K562 (cell line): ENCODE measurements around the gene NFATC2. TPM values are rescaled to one million over a fixed set of nuclear protein-coding genes. Genes with fewer than 3 reads are reported as not detected.

ENCODE experiments used
- ATAC-seq: fragments of 200-7000 bp; cut with Tn5 transposase; 3 replicates; pipeline ENCODE4 v1.9.1; 2020; ENCODE audit warnings: moderate library complexity
- BruUV-seq: library from RNA; stranded (reverse); fragments of 400-500 nt; replicated peaks from 2 replicates; lab custom pipeline; 2021; lab: Mats Ljungman, UMichigan
- CTCF ChIA-PET: fragments of 300-600 bp; formaldehyde crosslinking; extraction: SDS; loops from one replicate; lab custom pipeline; 2021; ENCODE audit warnings: low intra/inter-chr PET ratio; lab: Yijun Ruan, JAX
- POLR2A ChIA-PET: fragments of 300-600, 350-650 bp; sonication (Branson Sonifier 250); formaldehyde crosslinking; extraction: SDS; loops from one replicate; lab custom pipeline; 2021; ENCODE audit warnings: antibody characterized with exemption, inconsistent platforms; lab: Yijun Ruan, JAX
- DNase-seq, 4 experiments: peaks; one replicate each; pipeline versions ENCODE4 v3.0.0 to v3.0.0-alpha.2; 2011 to 2018; ENCODE audit warnings: low spot score in 3 of 4, mixed read lengths in 3 of 4; ENCODE audit errors: extremely low read depth in 1 of 4
- FAIRE-seq: peaks from 2 replicates; lab custom pipeline; 2011; peaks lifted over from hg19 to GRCh38; lab: Jason Lieb, UNC
- H2AFZ ChIP-seq: 2 replicates; pipeline ENCODE4 v1.6.0; 2011; ENCODE audit warnings: low read depth, low read length, control low read depth, inconsistent platforms
- H3K27ac ChIP-seq: fragments of 200-600 bp; 3 replicates; pipeline ENCODE4 v1.8.0; 2011; ENCODE audit warnings: low read depth, mild to moderate bottlenecking, control low read depth, inconsistent platforms, low read length, moderate library complexity, mixed read lengths; ENCODE audit errors: extremely low read depth
- H3K27me3 ChIP-seq, 2 experiments: fragments of 300-600 bp in 1 of 2; 2 replicates in 1 of 2; 3 replicates in 1 of 2; pipeline versions ENCODE4 v1.6.0 to v1.8.0; 2011; ENCODE audit warnings: inconsistent platforms in 2 of 2, low read length in 2 of 2, mild to moderate bottlenecking in 1 of 2, mixed read lengths in 1 of 2, moderate library complexity in 1 of 2; ENCODE audit not compliant: control insufficient read depth in 2 of 2, insufficient read depth in 2 of 2
- H3K36me3 ChIP-seq: fragments of 300-600 bp; 3 replicates; pipeline ENCODE4 v1.8.0; 2011; ENCODE audit warnings: mild to moderate bottlenecking, low read length, inconsistent platforms; ENCODE audit not compliant: control insufficient read depth, insufficient read depth
- H3K4me1 ChIP-seq, 2 experiments: fragments of 200-600 bp in 1 of 2; replicated peaks in 1 of 2; 2 replicates in 1 of 2; 3 replicates in 1 of 2; pipeline versions ENCODE4 v1.5.1 to v1.8.0; 2011; ENCODE audit warnings: inconsistent platforms in 2 of 2, low read length in 2 of 2, mild to moderate bottlenecking in 1 of 2, mixed read lengths in 1 of 2, moderate library complexity in 1 of 2; ENCODE audit not compliant: control insufficient read depth in 2 of 2, insufficient read depth in 2 of 2
- H3K4me2 ChIP-seq: 2 replicates; pipeline ENCODE4 v1.6.1; 2011; ENCODE audit warnings: low read length, control low read depth, inconsistent platforms, mixed read lengths; ENCODE audit not compliant: insufficient read depth
- H3K4me3 ChIP-seq: fragments of 200-600 bp; sonication (generic), shearing (Covaris generic); 2 replicates; pipeline ENCODE4 v1.5.1; 2016; ENCODE audit warnings: control low read depth, inconsistent platforms
- H3K79me2 ChIP-seq: fragments of 200-600 bp; 3 replicates; pipeline ENCODE4 v1.8.0; 2011; ENCODE audit warnings: low read length, inconsistent platforms; ENCODE audit not compliant: control insufficient read depth, insufficient read depth
- H3K9ac ChIP-seq, 2 experiments: 2 replicates each; pipeline versions ENCODE4 v1.6.0 to v1.6.1; 2011; ENCODE audit warnings: low read depth in 2 of 2, low read length in 2 of 2, control low read depth in 1 of 2, inconsistent platforms in 1 of 2, mild to moderate bottlenecking in 1 of 2, mixed read lengths in 1 of 2; ENCODE audit not compliant: insufficient read depth in 1 of 2
- H3K9me1 ChIP-seq: one replicate; pipeline ENCODE4 v1.6.0; 2011; ENCODE audit warnings: inconsistent platforms, mild to moderate bottlenecking, low read length, moderate library complexity; ENCODE audit not compliant: control insufficient read depth, insufficient read depth
- H3K9me3 ChIP-seq: replicated peaks from 2 replicates; pipeline ENCODE4 v1.5.1; 2011; ENCODE audit warnings: low read depth, low read length, inconsistent platforms; ENCODE audit not compliant: control insufficient read depth, insufficient read depth
- H4K20me1 ChIP-seq: replicated peaks from 2 replicates; pipeline ENCODE4 v1.6.1; 2011; ENCODE audit warnings: low read length, inconsistent platforms, mixed read lengths; ENCODE audit not compliant: control insufficient read depth, insufficient read depth
- BHLHE40 ChIP-seq: IDR thresholded peaks from 2 replicates; pipeline ENCODE4 v1.6.1; 2011; ENCODE audit warnings: low read length, improper control_type of control experiment
- CTBP1 ChIP-seq: fragments of 450-650 bp; IDR thresholded peaks from 2 replicates; pipeline ENCODE4 v1.6.1; 2016; ENCODE audit warnings: borderline replicate concordance
- GATA2 ChIP-seq: sonication (generic); formaldehyde crosslinking; IDR thresholded peaks from 2 replicates; pipeline ENCODE4 v1.4.0; 2020; ENCODE audit warnings: mild to moderate bottlenecking, missing genetic modification reagents
- KDM1A ChIP-seq, 2 experiments: fragments of 450-650 bp; IDR thresholded peaks; 2 replicates each; pipeline ENCODE4 v1.6.1; 2016; ENCODE audit warnings: mild to moderate bottlenecking in 2 of 2
- MAFK ChIP-seq: IDR thresholded peaks from 2 replicates; pipeline ENCODE4 v1.6.1; 2011; ENCODE audit warnings: low read length, improper control_type of control experiment
- NR2C2 ChIP-seq, 2 experiments: fragments of 200-800 bp in 1 of 2; sonication (Bioruptor generic) in 1 of 2; sonication (generic) in 1 of 2; formaldehyde crosslinking in 1 of 2; IDR thresholded peaks; 2 replicates each; pipeline versions ENCODE4 v1.6.1 to v1.8.0; 2016 to 2022; ENCODE audit warnings: mild to moderate bottlenecking in 1 of 2, missing compliant biosample characterization in 1 of 2, missing genetic modification characterization in 1 of 2, missing genetic modification reagents in 1 of 2
- RCOR1 ChIP-seq, 2 experiments: IDR thresholded peaks; 2 replicates each; pipeline ENCODE4 v1.6.1; 2012; ENCODE audit warnings: low read depth in 2 of 2, low read length in 2 of 2, borderline replicate concordance in 1 of 2, improper control_type of control experiment in 1 of 2
- ZEB2 ChIP-seq: fragments of 450-650 bp; IDR thresholded peaks from 2 replicates; pipeline ENCODE4 v1.6.1; 2016
- WGBS: fragments of 100-300 bp; shearing (Covaris generic); methylation state at CpG from one replicate; pipeline ENCODE4 v1.1.6; 2016; ENCODE audit warnings: low coverage, mixed read lengths; ENCODE audit not compliant: insufficient coverage; ENCODE audit errors: missing lambda C conversion rate; 5-methylcytosine and 5-hydroxymethylcytosine counted together
- in situ Hi-C: fragments of 300-500 bp; cut with MboI; formaldehyde crosslinking; loops from 4 replicates; pipeline ENCODE4 v1.15.0; 2018; ENCODE audit warnings: inconsistent platforms, mixed read lengths
- intact Hi-C: fragments of 100-400 bp; cut with micrococcal nuclease; formaldehyde crosslinking; loops from 2 replicates; pipeline ENCODE4 v1.14.2; 2022
- polyA plus RNA-seq, 8 experiments: library from polyadenylated mRNA; depleted of rRNA in 4 of 8; stranded (reverse) in 5 of 8; unstranded in 3 of 8; fragments of >200 nt; fragmentation: Nextera tagmentation in 2 of 8; fragmentation: Illumina TruSeq in 1 of 8; extraction: Ambion mirVana in 2 of 8; extraction: Trizol in 1 of 8; gene quantifications; 2 replicates each; pipeline versions ENCODE4 v1.2.1 to v1.2.3, GENCODE V29; 2011 to 2014; ENCODE audit warnings: inconsistent platforms in 1 of 8, missing spikeins in 1 of 8
- total RNA-seq, 7 experiments: library from RNA; depleted of rRNA in 6 of 7; stranded (reverse); fragments of >200 nt in 6 of 7; fragmentation: Illumina TruSeq in 2 of 7; extraction: Trizol in 2 of 7; gene quantifications; 2 replicates each; pipeline versions ENCODE4 v1.2.1 to v1.2.3, GENCODE V29; 2011 to 2021; ENCODE audit warnings: low replicate concordance in 1 of 7
- TF ChIP-seq, protein P1 (sequence below): fragments of 250-450 bp; sonication (Bioruptor Pico); IDR thresholded peaks from 2 replicates; pipeline ENCODE4 v1.4.0; 2020

The NFATC2 gene
- total and polyA plus RNA-seq, 9 of the 15 experiments (the other 6 are each of a cell fraction or from before 2014, with no cell fraction given) = 1.9 to 11.2 (median 3.0) TPM

DNA sequence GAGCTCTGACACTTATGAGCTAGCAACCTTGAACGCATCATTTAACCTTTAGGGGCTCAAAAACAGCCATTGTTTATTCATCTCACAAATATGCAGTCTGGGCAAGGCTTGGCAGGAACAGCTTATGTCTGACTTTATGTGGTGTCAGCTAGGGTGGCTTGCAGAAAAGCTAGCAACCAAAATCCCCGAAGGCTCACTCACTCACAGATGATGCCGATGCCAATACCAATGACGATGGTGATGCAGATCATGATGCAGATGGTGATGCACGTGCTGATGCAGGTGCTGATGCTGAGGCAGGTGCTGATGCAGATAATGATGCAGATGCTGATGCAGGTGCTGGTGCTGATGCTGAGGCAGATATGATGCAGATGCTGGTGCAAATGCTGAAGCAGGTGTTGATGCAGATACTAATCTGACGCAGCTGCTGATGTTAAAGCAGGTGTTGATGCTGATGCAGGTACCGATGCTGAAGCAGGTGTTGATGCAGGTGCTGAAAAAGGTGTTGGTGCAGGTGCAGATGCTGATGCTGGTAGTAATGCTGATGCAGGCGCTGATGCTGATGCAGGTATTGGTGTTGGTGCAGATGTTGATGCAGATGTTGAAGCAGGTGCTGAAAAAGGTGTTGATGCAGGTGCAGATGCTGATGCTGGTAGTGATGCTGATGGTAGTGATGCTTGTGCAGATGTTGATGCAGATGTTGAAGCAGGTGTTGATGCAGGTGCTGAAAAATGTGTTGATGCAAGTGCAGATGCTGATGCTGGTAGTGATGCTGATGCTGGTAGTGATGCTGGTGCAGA lies 195.6 kb downstream of the NFATC2 start:
- no TSS peak for BruUV-seq
- H2AFZ ChIP-seq = no peak overlapping the region
- no peaks in the 10 kb centered on the region for H3K9me1 ChIP-seq
- WGBS = 2% methylated on average over 8 of the region's 8 CpGs
- no peaks in the 10 kb centered on the region for H3K79me2 ChIP-seq
- H3K4me2 ChIP-seq = no peak overlapping the region
- FAIRE-seq (no peak), DNase-seq (no peak), ATAC-seq (no peak)
- ChIA-PET CTCF (no interaction called here), POLR2A (interaction anchor here (0.8 to 1.0 kb wide), 2 partner anchors 16 to 366 kb away, joined by 3 read pairs; no protein-coding TSS in a partner anchor)
- H4K20me1 ChIP-seq = no peaks in the 10 kb centered on the region
- in situ Hi-C loops (no loop called here), intact Hi-C loops (no loop called here)
- peaks cover 0 to 13% of the 10 kb centered on the region in 2 experiments; a peak in 3 of 5 replicates for H3K27me3 ChIP-seq
- H3K4me1 ChIP-seq = no peaks in the 10 kb centered on the region; a peak in 1 of 5 replicates
- no peaks in the 10 kb centered on the region for H3K36me3 ChIP-seq
- no peak overlapping the region for H3K4me3 ChIP-seq
- no peaks in the 10 kb centered on the region for H3K9me3 ChIP-seq
- no peak overlapping the region for H3K9ac ChIP-seq
- TF ChIP-seq MAFK (no peak), CTBP1 (peak; percentile 89; the same call in 1 of the 2 replicates), GATA2 (0 out of 2 replicates have a peak, but pooled peaks have one; percentile 47), NR2C2 (CRISPR knock-in tag; IDR thresholded peaks at IDR 0.05) (no peak), NR2C2 (tag; IDR thresholded peaks at IDR 0.05) (no peak), ZEB2 (0 out of 2 replicates have a peak, but pooled peaks have one; percentile 59), RCOR1 (IDR thresholded peaks at IDR 0.05; ENCODE audit: borderline replicate concordance in 1 of 2, low read depth in 2 of 2, low read length in 2 of 2) (peak in 1 of 2 experiments; percentile 33; a peak in 1 of 4 replicates), BHLHE40 (0 out of 2 replicates have a peak, but pooled peaks have one; percentile 17), KDM1A (IDR thresholded peaks at IDR 0.05) (peak in 1 of 2 experiments; percentile 62; a peak in 2 of 4 replicates)
- TF ChIP-seq, protein P1, sequence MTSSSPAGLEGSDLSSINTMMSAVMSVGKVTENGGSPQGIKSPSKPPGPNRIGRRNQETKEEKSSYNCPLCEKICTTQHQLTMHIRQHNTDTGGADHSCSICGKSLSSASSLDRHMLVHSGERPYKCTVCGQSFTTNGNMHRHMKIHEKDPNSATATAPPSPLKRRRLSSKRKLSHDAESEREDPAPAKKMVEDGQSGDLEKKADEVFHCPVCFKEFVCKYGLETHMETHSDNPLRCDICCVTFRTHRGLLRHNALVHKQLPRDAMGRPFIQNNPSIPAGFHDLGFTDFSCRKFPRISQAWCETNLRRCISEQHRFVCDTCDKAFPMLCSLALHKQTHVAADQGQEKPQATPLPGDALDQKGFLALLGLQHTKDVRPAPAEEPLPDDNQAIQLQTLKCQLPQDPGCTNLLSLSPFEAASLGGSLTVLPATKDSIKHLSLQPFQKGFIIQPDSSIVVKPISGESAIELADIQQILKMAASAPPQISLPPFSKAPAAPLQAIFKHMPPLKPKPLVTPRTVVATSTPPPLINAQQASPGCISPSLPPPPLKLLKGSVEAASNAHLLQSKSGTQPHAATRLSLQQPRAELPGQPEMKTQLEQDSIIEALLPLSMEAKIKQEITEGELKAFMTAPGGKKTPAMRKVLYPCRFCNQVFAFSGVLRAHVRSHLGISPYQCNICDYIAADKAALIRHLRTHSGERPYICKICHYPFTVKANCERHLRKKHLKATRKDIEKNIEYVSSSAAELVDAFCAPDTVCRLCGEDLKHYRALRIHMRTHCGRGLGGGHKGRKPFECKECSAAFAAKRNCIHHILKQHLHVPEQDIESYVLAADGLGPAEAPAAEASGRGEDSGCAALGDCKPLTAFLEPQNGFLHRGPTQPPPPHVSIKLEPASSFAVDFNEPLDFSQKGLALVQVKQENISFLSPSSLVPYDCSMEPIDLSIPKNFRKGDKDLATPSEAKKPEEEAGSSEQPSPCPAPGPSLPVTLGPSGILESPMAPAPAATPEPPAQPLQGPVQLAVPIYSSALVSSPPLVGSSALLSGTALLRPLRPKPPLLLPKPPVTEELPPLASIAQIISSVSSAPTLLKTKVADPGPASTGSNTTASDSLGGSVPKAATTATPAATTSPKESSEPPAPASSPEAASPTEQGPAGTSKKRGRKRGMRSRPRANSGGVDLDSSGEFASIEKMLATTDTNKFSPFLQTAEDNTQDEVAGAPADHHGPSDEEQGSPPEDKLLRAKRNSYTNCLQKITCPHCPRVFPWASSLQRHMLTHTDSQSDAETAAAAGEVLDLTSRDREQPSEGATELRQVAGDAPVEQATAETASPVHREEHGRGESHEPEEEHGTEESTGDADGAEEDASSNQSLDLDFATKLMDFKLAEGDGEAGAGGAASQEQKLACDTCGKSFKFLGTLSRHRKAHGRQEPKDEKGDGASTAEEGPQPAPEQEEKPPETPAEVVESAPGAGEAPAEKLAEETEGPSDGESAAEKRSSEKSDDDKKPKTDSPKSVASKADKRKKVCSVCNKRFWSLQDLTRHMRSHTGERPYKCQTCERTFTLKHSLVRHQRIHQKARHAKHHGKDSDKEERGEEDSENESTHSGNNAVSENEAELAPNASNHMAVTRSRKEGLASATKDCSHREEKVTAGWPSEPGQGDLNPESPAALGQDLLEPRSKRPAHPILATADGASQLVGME (CRISPR knock-in tag) = 0 out of 2 replicates have a peak, but pooled peaks have one; percentile 28
- H3K27ac ChIP-seq = no peak overlapping the region
